GM18907 (cell line): ENCODE data around the gene KRT72.
"Not testable (repeated sequence)": the region's sequence is repeated elsewhere in the genome, so short reads cannot be mapped to it uniquely, and the experiment has no call there.

ENCODE experiments used
- ATAC-seq: cut with Tn5 transposase; IDR thresholded peaks from one replicate; pipeline ENCODE4 v1.9.1; 2021; ENCODE audit warnings: mild to moderate bottlenecking, moderate library complexity; ENCODE audit not compliant: unreplicated experiment

Gene KRT72

GRCh38 chr12:52608826-52609630 is 7.8 kb upstream of the KRT72 start:
- no peak for ATAC-seq

GRCh38 chr12:52608161-52608560 is 6.9 kb upstream of the KRT72 start:
- no peak for ATAC-seq

GRCh38 chr12:52607314-52607713 is 6.1 kb upstream of the KRT72 start:
- no peak for ATAC-seq

GRCh38 chr12:52606581-52607218 is 5.4 kb upstream of the KRT72 start:
- ATAC-seq, result no peak

GRCh38 chr12:52606096-52606495 is 4.8 kb upstream of the KRT72 start:
- ATAC-seq, result no peak

DNA sequence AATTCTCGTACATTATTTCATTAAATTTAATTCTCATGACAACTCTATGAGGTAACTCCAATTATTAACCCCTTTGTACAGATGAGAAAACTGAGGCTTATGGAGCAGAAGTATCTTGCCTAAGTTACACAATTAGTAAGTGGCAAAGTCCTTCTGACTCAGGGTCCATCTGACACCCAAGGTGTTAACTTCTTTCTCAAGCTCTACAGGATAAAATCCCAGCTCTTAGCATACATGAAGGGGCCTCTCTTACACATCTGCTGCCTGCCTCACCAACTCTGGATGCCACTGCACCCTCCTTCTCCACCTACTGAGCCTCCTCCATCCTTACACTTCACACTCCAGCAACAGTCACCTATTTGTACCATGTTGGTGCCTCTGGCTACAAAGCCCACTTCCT is 4.3 kb upstream of the KRT72 start:
- ATAC-seq, result no peak

DNA sequence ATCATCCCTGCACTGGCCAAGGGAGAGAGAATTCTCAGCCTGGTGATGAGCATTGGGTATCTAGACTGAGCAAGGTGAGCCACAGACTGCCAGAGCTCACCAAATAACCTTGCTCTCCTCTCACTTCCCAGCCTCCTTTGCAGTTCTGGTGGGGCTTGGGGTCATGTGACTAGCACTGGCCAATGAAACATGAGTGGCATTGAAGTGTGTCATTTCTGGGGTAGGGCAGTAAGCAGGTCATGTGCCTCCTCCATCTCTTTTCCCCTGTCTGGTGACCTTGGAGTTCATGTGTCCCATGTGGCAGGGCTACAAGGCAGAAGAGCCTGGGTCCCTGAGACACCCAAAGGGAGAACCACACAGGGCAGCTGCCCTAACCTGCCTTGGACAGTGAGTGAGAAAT is 3.6 kb upstream of the KRT72 start:
- no peak for ATAC-seq

- no peak for ATAC-seq
Observed at GRCh38 chr12:52603314-52603713, 2.1 kb upstream of the KRT72 start.

- no peak for ATAC-seq
Observed at GRCh38 chr12:52602552-52602951, 1.3 kb upstream of the KRT72 start.

DNA sequence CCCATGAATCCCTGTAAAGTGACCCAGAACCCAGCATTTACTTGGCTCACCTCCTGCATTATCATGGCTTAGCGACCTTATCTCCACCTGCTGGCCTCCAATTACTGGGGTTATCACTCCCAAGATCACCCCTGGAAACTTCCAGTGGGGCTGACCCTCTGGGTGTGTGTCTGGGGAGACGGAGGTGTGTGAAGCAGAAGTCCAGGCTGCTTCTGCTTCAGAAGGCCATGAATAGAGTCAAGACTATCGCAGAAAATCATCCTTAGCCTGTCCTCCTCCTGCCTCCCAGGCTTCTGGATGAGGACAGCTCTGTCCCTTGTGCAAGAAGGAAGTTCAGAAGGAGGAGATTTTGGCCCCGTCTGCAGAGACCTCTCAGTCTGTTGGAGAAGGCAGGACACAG is 408 bp upstream of the KRT72 start:
- ATAC-seq, result no peak

GRCh38 chr12:52600475-52600874 is 788 bp downstream of the KRT72 start:
- no peak for ATAC-seq

DNA sequence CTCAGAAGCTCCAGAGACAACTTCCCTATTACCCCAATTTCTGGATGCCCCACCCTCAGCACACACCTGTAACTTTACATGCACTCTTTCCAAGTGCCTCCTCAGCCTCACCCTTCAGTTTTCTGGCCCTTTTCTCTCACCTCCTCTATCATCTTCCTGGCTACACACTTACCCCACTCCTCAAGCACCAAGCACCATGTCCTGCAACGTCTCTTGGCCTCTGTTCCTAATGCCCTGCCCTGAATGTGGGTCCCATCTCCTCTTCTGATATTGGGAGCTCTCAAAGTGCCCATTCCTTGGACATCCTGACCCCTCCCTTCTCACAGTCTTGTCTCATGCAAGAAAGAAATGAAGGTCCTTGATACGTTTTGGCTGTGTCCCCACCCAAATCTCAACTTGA is 1.2 kb downstream of the KRT72 start:
- ATAC-seq, result no peak

DNA sequence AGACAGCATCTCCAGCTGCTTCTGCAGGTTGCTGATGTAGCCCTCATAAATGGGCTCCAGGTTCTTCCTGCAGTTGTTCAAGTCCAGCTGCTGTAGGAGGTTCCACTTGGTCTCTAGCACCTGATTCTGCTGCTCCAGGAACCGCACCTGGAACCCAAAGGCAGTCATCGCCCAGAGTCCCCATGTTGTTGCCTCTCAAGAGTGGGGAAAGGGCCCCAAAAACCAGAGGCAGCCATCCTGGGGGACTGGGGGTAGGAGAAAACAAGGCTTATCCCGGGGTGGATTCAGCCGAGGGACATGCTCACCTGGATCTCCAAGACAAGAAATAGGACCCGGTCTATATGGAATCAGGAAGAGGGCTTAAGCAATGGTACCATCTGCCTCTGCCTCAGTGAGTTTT is 2.3 kb downstream of the KRT72 start:
- no peak for ATAC-seq

- not testable (repeated sequence) for ATAC-seq
Observed at GRCh38 chr12:52594237-52594636, 7.0 kb downstream of the KRT72 start.

DNA sequence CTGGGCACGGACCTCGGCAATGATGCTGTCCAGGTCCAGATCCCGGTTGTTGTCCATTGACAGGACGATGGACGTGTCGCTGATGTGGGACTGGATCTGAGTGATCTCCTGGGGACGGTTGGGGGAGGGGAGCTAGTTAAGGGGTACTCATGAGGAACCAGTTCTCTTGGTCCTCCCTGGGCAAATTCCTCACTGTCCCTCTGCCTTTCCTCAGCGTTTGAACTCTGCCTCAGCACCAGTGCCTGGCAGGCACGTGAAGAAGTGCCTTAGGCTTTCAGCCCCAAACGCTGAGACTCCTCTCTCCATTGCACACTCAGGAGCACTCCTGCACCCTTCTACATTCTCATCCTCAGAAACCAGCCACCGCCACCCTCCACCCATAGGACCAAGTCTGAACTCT is 9.7 kb downstream of the KRT72 start:
- no peak for ATAC-seq

DNA sequence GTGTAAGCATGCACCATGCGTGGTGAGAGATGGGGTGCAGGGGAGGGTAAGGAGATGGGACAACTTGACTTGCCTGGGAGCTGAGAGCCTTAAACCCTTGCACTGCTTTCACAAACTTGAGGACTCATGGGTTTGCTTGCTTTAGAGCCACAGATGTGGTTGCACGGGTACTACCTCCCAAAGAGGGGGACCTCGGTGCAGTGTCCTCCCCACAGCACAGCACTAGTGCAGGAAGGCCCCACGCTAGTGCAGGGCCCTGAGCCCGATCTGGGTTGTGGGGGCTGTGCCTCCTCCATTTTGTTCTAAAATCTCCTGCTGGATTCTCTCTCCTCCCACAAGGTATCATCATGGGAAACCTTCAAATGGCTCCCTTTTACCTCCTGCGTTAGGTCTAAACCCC is 11.2 kb downstream of the KRT72 start:
- ATAC-seq, result no peak

- no peak for ATAC-seq
Observed at GRCh38 chr12:52587563-52587962, 13.7 kb downstream of the KRT72 start.

- no peak for ATAC-seq
Observed at GRCh38 chr12:52585946-52586345, 15.3 kb downstream of the KRT72 start.

GRCh38 chr12:52585066-52585465 is 16.2 kb downstream of the KRT72 start:
- no peak for ATAC-seq

GRCh38 chr12:52584156-52584682 is 17.0 kb downstream of the KRT72 start:
- ATAC-seq, result no peak

DNA sequence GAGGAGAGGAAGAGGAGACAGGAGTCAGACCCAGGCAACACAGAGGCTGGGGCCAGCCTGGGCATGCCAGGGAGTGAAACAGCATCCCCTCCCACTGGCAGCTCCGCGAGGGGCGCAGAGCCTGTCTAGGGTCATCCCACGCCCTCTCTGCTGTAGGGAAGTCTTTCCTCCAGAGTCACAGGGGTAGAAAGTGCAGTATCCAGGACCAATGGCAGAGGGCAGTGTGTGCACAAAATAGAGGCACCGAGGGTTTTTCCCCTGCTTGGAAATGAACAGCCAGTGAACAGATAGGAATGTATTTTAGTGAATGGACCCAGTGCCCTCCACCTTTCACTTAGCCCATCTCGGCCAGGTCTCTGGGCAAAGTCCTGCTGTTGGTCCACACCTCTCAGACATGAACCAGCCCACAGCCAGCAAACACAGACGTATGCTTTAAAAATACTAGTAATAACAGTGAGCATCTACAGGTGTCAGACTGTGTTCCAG is 18.2 kb downstream of the KRT72 start:
- no peak for ATAC-seq

DNA sequence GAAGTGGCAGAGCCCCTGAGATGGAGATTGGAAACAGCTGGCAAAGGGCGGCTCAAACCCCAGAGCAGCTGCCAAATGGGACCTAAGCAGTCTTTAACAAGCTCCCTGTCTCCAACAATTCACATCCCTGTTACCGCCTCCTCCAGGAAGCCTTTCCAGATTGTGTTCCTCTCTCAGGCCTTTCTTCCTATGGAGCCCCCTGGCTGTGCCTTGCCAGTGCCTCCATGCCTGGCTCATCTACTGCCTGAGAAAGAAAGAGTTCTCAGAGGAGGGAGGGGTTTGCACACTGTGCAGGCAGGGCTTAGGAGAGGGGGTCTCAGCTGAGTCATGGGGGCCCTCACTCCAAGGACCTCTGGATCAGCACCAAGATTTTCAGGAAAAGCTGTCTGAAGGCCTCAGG is 18.8 kb downstream of the KRT72 start:
- ATAC-seq, result no peak
